ENCODE measurements around the gene PALM2AKAP2. TPM values are rescaled to one million over a fixed set of nuclear protein-coding genes. Genes with fewer than 3 reads are reported as not detected.

PALM2AKAP2 gene
- total and polyA plus RNA-seq, 9 of the 15 experiments (the other 6 are each of a cell fraction or from before 2014, with no cell fraction given): not detected

- H3K79me2 ChIP-seq (ENCODE audit: control insufficient read depth, insufficient read depth, low read length): no peaks in the 10 kb centered on the region
- TF ChIP-seq RBM39 (optimal IDR thresholded peaks at IDR 0.05; ENCODE audit: low read depth, low read length) (no peak), ZNF707 (CRISPR knock-in tag; conservative IDR thresholded peaks at IDR 0.05) (no peak), THRB (CRISPR knock-in tag; conservative IDR thresholded peaks at IDR 0.05) (no peak), ADNP (tag; IDR thresholded peaks at IDR 0.05) (no peak), TFAM (CRISPR knock-in tag; conservative IDR thresholded peaks at IDR 0.05) (no peak), CHD2 (IDR thresholded peaks at IDR 0.05; ENCODE audit: low read depth, low read length) (no peak)
- H3K9ac ChIP-seq (ENCODE audit: insufficient read depth in 1 of 2, low read depth in 2 of 2, low read length in 2 of 2): no peak overlapping the region
- POLR2A ChIA-PET: no interaction called here
- no peaks in the 10 kb centered on the region for H3K4me1 ChIP-seq (replicated peaks in 1 of 2; ENCODE audit: control insufficient read depth in 2 of 2, insufficient read depth in 2 of 2, low read length in 2 of 2)
- H3K4me2 ChIP-seq (ENCODE audit: insufficient read depth, low read length): no peak overlapping the region
- no peaks in the 10 kb centered on the region; a peak in 1 of 5 replicates for H3K27me3 ChIP-seq (ENCODE audit: control insufficient read depth in 2 of 2, insufficient read depth in 2 of 2, low read length in 2 of 2)
- H3K36me3 ChIP-seq (ENCODE audit: control insufficient read depth, insufficient read depth, low read length): no peaks in the 10 kb centered on the region
- H3K9me1 ChIP-seq (ENCODE audit: control insufficient read depth, insufficient read depth, low read length): no peaks in the 10 kb centered on the region
- CTCF ChIA-PET (ENCODE audit: low intra/inter-chr PET ratio): no interaction called here
- BruUV-seq (replicated peaks): no TSS peak
- H4K20me1 ChIP-seq (replicated peaks; ENCODE audit: control insufficient read depth, insufficient read depth, low read length): no peaks in the 10 kb centered on the region
- intact Hi-C loops (cut with micrococcal nuclease) (no loop called here), in situ Hi-C loops (cut with MboI) (no loop called here)
- no peaks in the 10 kb centered on the region for H3K9me3 ChIP-seq (replicated peaks; ENCODE audit: control insufficient read depth, insufficient read depth, low read depth, low read length)
- 0% methylated on average over 3 of the region's 3 CpGs for WGBS (ENCODE audit: insufficient coverage, low coverage, missing lambda C conversion rate)
- no peak overlapping the region for H2AFZ ChIP-seq (ENCODE audit: low read depth, low read length)
- H3K4me3 ChIP-seq: no peak overlapping the region
- H3K27ac ChIP-seq (ENCODE audit: extremely low read depth, low read depth, low read length): no peak overlapping the region
- no peak for DNase-seq (ENCODE audit: extremely low read depth in 1 of 4, low spot score in 3 of 4)
- FAIRE-seq: no peak
- no peak for ATAC-seq
Measured at GRCh38 chr9:109828254-109828653, 48.3 kb downstream of the PALM2AKAP2 start.

Measured in K562 (cell line).